ENCODE data around the gene CIROP. TPM values are rescaled to one million over a fixed set of nuclear protein-coding genes. Genes with fewer than 3 reads are reported as not detected.

CIROP gene
- total RNA-seq, 1 experiment from 2014 or later, result not detected

DNA sequence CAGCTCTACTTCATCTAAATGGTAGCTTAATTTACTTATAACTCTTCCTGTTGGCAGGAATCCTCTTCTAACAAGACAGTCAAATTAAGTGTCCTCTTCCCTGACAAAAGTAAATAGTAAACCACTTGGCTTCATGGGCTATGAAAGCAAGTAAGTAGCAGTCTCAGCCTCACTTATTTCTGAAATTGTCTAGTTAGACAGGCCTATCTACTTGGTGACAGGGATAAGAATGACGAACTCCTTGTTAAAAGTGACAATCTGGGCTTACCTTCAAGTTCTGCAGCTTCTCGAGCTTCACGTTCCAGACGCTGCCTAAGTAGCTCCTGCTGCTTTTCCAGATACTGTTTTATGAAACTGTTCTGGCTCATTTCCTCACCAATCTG, 14.5 kb downstream of the CIROP start:
- no peak overlapping the region for H4K5ac ChIP-seq (ENCODE audit: insufficient read length, low read depth, low read length)
- peaks cover 16% of the 10 kb centered on the region for H3K79me2 ChIP-seq (ENCODE audit: insufficient read depth, low read length)
- H3K4me2 ChIP-seq (ENCODE audit: insufficient read depth, insufficient read length, low read length), result no peak overlapping the region
- H3K27me3 ChIP-seq (ENCODE audit: insufficient read depth, low read length), result no peaks in the 10 kb centered on the region
- no peak overlapping the region for H3K4ac ChIP-seq (ENCODE audit: low read depth, low read length)
- Mint-ChIP-seq H3K4me3 (no peak overlapping the region), H3K36me3 (ENCODE audit: insufficient read depth in 1 of 3, low read depth in 3 of 3) (peaks cover 42 to 75% (median 73%) of the 10 kb centered on the region in 3 experiments; a peak in 6 of 7 replicates), H3K4me1 (peaks cover 6 to 7% of the 10 kb centered on the region in 2 experiments; a peak in 1 of 4 replicates), H3K9me3 (no peaks in the 10 kb centered on the region), H3K27ac (no peak overlapping the region), H3K27me3 (ENCODE audit: low read depth) (no peaks in the 10 kb centered on the region)
- no peak overlapping the region for H2BK5ac ChIP-seq (ENCODE audit: insufficient read length, low read length)
- H3K23ac ChIP-seq (ENCODE audit: insufficient read length, low read depth, low read length), result no peak overlapping the region
- no peaks in the 10 kb centered on the region for H4K20me1 ChIP-seq (ENCODE audit: control insufficient read depth, insufficient read depth, insufficient read length)
- no peak overlapping the region for H3K14ac ChIP-seq (ENCODE audit: insufficient read depth, low read length)
- no peak overlapping the region for H4K8ac ChIP-seq (replicated peaks; ENCODE audit: insufficient read length, low read depth, low read length)
- H2AK5ac ChIP-seq (ENCODE audit: insufficient read length, low read length), result no peak overlapping the region
- TF ChIP-seq, protein P1, sequence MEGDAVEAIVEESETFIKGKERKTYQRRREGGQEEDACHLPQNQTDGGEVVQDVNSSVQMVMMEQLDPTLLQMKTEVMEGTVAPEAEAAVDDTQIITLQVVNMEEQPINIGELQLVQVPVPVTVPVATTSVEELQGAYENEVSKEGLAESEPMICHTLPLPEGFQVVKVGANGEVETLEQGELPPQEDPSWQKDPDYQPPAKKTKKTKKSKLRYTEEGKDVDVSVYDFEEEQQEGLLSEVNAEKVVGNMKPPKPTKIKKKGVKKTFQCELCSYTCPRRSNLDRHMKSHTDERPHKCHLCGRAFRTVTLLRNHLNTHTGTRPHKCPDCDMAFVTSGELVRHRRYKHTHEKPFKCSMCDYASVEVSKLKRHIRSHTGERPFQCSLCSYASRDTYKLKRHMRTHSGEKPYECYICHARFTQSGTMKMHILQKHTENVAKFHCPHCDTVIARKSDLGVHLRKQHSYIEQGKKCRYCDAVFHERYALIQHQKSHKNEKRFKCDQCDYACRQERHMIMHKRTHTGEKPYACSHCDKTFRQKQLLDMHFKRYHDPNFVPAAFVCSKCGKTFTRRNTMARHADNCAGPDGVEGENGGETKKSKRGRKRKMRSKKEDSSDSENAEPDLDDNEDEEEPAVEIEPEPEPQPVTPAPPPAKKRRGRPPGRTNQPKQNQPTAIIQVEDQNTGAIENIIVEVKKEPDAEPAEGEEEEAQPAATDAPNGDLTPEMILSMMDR (conservative IDR thresholded peaks at IDR 0.05), result no peak
- no peak overlapping the region for H3K9ac ChIP-seq (ENCODE audit: extremely low read depth, insufficient read length, low read length)
- H4K91ac ChIP-seq (ENCODE audit: insufficient read length, low read depth, low read length), result no peak overlapping the region
- no peak overlapping the region for H3K56ac ChIP-seq (ENCODE audit: insufficient read length, low read depth, low read length)
- no peak overlapping the region for H2BK120ac ChIP-seq (ENCODE audit: low read depth, low read length, poor library complexity, severe bottlenecking)
- no peak overlapping the region for H2BK12ac ChIP-seq (ENCODE audit: insufficient read length, low read depth, low read length)
- no peak overlapping the region for H3K18ac ChIP-seq (ENCODE audit: insufficient read length, low read depth, low read length)
- H3K23me2 ChIP-seq (ENCODE audit: insufficient read length, low read depth, low read length, poor library complexity, severe bottlenecking), result peaks cover 6% of the 10 kb centered on the region
- WGBS (ENCODE audit: extremely low coverage, insufficient read length, low lambda C conversion rate), result no CpG with 5 or more reads among the region's 4 CpGs
- H3K27ac ChIP-seq (ENCODE audit: insufficient read length, low read depth, low read length), result no peak overlapping the region
- H2BK20ac ChIP-seq (ENCODE audit: low read depth, low read length, poor library complexity, severe bottlenecking), result no peak overlapping the region
- DNase-seq, result no peak
- H2BK15ac ChIP-seq (ENCODE audit: low read depth, low read length), result no peak overlapping the region
- peaks cover 2% of the 10 kb centered on the region; the same call in 1 of the 2 replicates for H3K4me1 ChIP-seq (ENCODE audit: insufficient read depth, low read length)
- H3K9me3 ChIP-seq (ENCODE audit: control insufficient read depth, low read depth, low read length), result no peaks in the 10 kb centered on the region
- H3K79me1 ChIP-seq (ENCODE audit: insufficient read depth, low read depth, low read length, poor library complexity, severe bottlenecking), result peaks cover 3% of the 10 kb centered on the region
- H3T11ph ChIP-seq (ENCODE audit: low read length), result no peak overlapping the region
- no peak overlapping the region for H2AFZ ChIP-seq (ENCODE audit: low read length)

Data from H9 (cell line).